ENCODE results near the gene CALHM1. TPM values are rescaled to one million over a fixed set of nuclear protein-coding genes. Genes with fewer than 3 reads are reported as not detected.

Gene CALHM1
- not detected in 5 replicates for total RNA-seq (2022; extraction: Qiagen RNA extraction)

GRCh38 chr10:103458720-103459119 lies at the start of gene CALHM1:
Gene CALHM1, minus strand, starts transcription at chr10:103458900. Its CDS starts 149 bp downstream, at chr10:103458751.

GRCh38 chr10:103493362-103493915 lies 34.7 kb upstream of the CALHM1 start, which contains the start of gene NEURL1:
Gene NEURL1, plus strand, starts transcription at chr10:103493705. Its CDS starts 683 bp downstream, at chr10:103494388.

GRCh38 chr10:103479135-103479534 lies 20.4 kb upstream of the CALHM1 start, which contains the start of gene CALHM3:
Gene CALHM3, minus strand, starts transcription at chr10:103479240. Its CDS starts 208 bp downstream, at chr10:103479032.

GRCh38 chr10:103451831-103452505 lies 6.7 kb downstream of the CALHM1 start, which contains the start of gene CALHM2:
Gene CALHM2, minus strand, starts transcription at chr10:103452370. Its CDS starts 2,429 bp downstream, at chr10:103449941.

Other genes with a start within 250 kb of the CALHM1 start
- 0.05 TPM in 2 of 5 replicates, not detected in the others for gene RPEL1, start 213.0 kb downstream of the CALHM1 start, total RNA-seq (2022; extraction: Qiagen RNA extraction)
- 15.0 to 25.3 TPM (median 19.0 TPM) in 5 replicates for gene INA, start 181.8 kb downstream of the CALHM1 start, total RNA-seq (2022; extraction: Qiagen RNA extraction)
- 9.8 to 11.4 TPM (median 10.9 TPM) in 5 replicates for gene PCGF6, start 107.8 kb downstream of the CALHM1 start, total RNA-seq (2022; extraction: Qiagen RNA extraction)
- gene TAF5, start 90.9 kb downstream of the CALHM1 start, total RNA-seq (2022; extraction: Qiagen RNA extraction), result 2.3 to 3.6 TPM (median 3.2 TPM) in 5 replicates
- gene ATP5MK, start 62.4 kb downstream of the CALHM1 start, total RNA-seq (2022; extraction: Qiagen RNA extraction), result 451 to 571 TPM (median 503 TPM) in 5 replicates
- 32.9 to 42.0 TPM (median 39.9 TPM) in 5 replicates for gene PDCD11, start 62.3 kb downstream of the CALHM1 start, total RNA-seq (2022; extraction: Qiagen RNA extraction)
- gene CALHM2, start 6.5 kb downstream of the CALHM1 start, total RNA-seq (2022; extraction: Qiagen RNA extraction), result 3.6 to 5.7 TPM (median 4.9 TPM) in 5 replicates
- 0.22 to 0.42 TPM (median 0.31 TPM) in 5 replicates for gene CALHM3, start 20.3 kb upstream of the CALHM1 start, total RNA-seq (2022; extraction: Qiagen RNA extraction)
- gene NEURL1, start 34.8 kb upstream of the CALHM1 start, total RNA-seq (2022; extraction: Qiagen RNA extraction), result 0.55 to 0.88 TPM (median 0.73 TPM) in 5 replicates

Measured in A549 treated with dexamethasone at 1 μM for 4 hours (cell line).